Measurements from ENCODE around the gene RYR1.
"Not testable (repeated sequence)": the region's sequence is repeated elsewhere in the genome, so short reads cannot be mapped to it uniquely, and the experiment has no call there.

RYR1 gene

GRCh38 chr19:38427035-38427677 lies 6.3 kb upstream of the RYR1 start:
- DNase-seq (ENCODE audit: low spot score): not testable (repeated sequence)

- no peak for DNase-seq (ENCODE audit: low spot score)
Observed at GRCh38 chr19:38429055-38429810, 4.3 kb upstream of the RYR1 start.

DNA sequence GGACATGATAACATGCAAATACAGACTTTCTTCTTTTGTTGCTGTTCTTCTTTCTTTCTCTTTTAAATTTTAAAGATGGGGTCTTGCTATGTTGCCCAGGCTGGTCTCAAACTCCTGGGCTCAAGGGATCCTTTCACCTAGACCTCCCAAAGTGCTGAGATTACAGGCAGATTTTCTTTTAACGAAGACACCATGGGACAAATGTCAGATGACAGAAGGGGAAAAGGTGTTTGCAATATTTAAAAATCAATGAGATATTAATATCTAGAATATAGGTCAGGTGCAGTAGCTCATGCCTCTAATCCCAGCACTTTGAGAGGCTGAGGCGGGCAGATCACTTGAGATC lies 3.7 kb upstream of the RYR1 start:
- DNase-seq (ENCODE audit: low spot score): no peak

GRCh38 chr19:38430931-38431330 lies 2.6 kb upstream of the RYR1 start:
- no peak for DNase-seq (ENCODE audit: low spot score)

DNA sequence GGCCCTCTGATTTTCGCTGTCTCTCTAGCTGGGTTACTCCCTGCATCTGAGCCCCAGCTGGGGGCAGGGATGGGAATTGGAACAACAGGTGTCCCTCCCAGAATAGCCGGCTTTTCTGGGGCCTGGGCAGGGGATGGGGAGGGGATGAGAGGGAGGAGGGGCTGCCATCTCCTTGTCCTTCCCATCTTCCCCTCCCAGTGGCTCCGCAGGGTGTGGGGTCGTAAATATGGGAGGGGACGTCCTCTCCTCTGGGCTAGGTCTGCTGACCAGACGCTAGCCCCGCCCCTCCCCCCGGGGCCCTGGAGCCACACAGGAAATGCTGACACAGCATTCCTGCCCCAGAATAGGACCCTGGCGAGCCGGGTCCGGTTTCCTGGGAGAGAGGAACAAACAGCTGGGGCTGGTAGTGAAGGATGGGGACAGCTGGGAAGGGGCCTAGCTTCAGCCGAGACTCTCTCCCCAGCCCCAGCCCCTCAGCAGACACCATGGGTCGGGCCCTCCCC lies 1.1 kb downstream of the RYR1 start:
- DNase-seq (ENCODE audit: low spot score): peak; percentile 61

GRCh38 chr19:38437295-38437694 lies 3.8 kb downstream of the RYR1 start:
- DNase-seq (ENCODE audit: low spot score): no peak

DNA sequence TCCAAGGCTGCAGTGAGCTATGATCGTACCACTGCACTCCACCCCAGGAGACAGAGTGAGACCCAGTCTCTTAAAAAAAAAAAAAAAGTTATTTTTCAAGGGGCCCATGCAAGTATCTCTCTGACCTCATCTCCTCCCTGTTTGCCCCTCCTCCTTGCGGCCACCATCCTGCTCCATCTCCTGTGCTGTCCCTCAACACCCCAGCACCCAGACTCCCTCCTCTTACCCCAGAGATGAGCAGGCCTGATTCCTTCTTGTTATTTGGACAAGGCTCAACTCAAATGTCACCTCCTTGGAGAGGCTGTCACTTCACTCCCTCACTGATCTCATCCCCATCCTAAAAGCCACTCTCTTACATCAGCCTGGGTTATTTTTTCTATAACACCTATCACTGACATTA lies 4.4 kb downstream of the RYR1 start:
- DNase-seq (ENCODE audit: low spot score): no peak

- no peak for DNase-seq (ENCODE audit: low spot score)
Observed at GRCh38 chr19:38440592-38440991, 7.1 kb downstream of the RYR1 start.

DNA sequence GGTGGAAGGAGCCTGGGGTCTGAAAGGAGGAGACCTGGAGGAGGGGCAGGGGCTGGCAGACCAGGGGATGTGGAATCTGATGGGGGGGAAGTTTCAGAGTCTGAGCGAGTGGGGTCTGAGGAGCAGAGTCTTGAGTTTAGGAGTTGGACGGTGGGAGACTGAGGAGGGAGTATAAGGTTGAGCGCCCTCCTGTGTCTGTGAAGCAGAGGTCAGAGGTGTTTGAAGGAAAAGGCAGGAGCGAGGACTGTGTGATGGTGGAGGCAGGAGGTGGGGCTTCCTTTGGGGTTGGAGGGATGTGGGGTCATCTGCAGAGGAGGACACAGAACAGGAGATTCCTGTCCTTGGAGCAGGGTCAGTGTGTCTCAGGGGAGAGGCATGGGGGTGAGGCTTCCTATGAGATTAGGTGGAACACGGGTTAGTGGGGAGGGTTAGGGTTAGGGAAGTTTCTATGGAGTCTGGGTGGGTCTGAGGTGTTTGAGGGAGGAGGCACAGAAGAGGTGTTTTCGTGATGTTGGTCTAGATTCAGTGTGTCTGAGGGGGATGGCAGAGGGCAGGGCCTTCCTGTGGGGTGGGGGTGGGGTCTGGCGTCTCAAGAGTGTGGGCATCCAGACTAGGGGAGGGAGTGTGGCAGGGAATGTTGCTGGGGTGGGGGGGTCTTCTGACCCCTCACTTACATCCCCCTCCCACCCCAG lies 8.3 kb downstream of the RYR1 start:
- no peak for DNase-seq (ENCODE audit: low spot score)

DNA sequence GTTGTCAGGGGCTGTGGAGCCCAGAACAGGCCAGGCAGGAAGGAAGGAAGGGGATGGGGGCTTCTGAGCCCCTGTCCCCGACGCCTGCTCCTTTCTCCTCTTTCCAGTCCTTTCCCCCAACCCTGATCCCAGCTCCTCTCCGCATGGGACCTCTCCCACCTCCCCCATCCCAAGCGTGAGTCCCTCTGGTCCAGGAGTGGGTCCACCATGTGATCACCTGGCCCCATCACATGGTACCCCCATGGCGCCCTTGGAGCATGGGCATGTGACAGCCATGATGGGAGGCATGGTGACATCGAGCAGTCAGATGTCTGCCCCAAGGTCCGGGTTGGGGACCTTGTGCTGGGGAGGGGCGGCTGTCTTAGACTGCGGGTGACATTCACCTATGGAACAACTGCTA lies 9.2 kb downstream of the RYR1 start:
- no peak for DNase-seq (ENCODE audit: low spot score)

DNA sequence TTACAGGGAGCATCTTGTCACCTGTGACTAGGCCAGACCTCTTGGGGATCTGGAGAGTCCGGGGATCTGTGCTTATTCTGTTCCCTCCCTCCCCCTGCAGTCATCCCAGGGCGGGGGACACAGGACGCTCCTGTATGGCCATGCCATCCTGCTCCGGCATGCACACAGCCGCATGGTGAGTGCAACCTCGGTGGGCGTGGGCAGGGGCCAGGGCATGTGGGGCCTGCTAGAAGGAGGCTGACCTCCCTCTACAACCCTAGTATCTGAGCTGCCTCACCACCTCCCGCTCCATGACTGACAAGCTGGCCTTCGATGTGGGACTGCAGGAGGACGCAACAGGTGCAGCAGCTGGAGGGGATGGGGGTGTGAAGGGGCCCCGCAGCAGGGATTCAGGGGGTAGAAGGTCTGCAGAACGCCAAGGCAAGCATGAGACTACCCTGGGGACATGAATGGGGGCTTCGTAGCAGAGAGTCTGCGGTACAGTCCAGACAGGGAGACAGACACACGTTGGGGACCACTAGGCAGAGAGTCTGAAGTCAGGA lies 10.0 kb downstream of the RYR1 start:
- no peak for DNase-seq (ENCODE audit: low spot score)

DNA sequence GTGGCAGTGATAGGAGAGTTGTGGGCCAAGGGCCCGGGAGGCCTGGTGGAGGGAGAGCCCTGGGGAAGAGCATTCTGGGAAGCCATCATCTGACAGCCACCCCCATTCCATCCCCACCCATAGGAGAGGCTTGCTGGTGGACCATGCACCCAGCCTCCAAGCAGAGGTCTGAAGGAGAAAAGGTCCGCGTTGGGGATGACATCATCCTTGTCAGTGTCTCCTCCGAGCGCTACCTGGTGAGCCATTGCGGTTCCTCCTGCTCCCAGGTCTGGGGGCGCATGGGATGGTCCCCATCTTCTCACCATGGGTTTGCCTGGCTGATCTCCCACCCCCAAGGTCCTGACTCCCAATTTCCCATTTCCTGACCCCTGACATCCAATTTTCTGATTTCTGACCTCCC lies 10.5 kb downstream of the RYR1 start:
- DNase-seq (ENCODE audit: low spot score): no peak

DNA sequence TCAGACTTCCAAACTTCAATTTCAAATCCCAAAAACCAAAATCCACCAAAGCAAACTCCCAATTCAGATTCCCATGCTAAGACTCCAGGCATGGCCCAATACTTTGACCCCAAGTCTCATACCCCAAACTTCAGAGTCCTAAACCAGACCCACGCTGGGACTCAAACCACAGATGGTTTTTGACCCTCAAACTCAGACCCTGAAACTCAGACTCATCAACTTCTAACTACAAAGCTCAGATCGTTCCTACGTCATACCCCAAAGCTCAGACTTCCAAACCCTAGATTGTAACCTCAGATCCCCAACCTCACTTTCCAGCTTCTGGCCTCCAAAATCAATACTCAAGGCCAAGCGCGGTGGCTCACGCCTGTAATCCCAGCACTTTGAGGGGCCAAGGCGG lies 11.9 kb downstream of the RYR1 start:
- DNase-seq (ENCODE audit: low spot score): no peak

DNA sequence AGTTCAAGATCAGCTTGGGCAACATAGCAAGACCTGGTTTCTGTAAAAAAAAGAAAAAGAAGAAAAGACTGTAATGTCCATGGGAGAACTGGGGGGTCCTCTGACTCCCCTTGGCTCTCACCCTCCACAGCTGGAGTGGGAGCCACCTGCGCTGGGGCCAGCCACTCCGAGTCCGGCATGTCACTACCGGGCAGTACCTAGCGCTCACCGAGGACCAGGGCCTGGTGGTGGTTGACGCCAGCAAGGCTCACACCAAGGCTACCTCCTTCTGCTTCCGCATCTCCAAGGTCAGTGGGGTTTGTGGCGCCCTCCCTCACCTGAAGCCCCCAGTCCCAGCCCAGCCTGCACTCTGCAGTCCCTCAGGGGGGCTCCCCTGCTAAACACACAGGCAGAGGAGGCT lies 14.7 kb downstream of the RYR1 start:
- DNase-seq (ENCODE audit: low spot score): no peak

GRCh38 chr19:38449518-38449917 lies 16.0 kb downstream of the RYR1 start:
- DNase-seq (ENCODE audit: low spot score): no peak

DNA sequence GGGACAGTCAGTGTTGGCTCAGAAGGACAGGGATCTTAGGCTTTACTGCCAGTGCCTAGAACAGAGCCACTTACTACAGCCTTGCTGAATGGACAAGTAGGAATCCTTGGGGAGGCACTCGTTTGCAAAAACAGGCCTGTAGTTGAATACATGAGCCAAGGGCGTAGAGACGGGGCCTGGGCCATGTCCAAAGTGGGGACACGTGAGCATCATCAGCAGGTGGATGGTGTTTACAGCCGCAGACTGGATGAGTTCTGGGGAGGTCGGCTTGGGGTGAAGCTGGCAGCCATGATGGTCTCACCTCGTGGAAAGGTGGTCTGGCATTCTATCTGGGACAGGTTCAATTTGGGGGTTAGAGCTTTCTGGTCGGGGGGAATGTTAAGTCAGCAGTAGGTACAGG lies 17.5 kb downstream of the RYR1 start:
- no peak for DNase-seq (ENCODE audit: low spot score)

DNA sequence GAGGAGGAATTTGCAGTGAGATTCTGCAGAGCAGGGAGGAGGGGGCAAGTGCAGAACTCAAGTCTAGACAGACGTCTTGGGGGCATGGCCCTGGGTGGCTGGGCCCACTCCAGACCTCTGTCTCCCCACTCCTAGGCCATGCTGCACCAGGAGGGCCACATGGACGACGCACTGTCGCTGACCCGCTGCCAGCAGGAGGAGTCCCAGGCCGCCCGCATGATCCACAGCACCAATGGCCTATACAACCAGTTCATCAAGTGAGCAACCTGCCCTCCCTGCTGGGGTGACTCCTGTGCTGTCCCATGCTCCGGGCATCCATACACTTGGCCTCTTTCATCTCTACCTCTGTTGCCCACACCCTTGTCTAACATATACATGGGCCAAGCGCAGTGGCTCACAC lies 18.1 kb downstream of the RYR1 start:
- DNase-seq (ENCODE audit: low spot score): no peak

DNA sequence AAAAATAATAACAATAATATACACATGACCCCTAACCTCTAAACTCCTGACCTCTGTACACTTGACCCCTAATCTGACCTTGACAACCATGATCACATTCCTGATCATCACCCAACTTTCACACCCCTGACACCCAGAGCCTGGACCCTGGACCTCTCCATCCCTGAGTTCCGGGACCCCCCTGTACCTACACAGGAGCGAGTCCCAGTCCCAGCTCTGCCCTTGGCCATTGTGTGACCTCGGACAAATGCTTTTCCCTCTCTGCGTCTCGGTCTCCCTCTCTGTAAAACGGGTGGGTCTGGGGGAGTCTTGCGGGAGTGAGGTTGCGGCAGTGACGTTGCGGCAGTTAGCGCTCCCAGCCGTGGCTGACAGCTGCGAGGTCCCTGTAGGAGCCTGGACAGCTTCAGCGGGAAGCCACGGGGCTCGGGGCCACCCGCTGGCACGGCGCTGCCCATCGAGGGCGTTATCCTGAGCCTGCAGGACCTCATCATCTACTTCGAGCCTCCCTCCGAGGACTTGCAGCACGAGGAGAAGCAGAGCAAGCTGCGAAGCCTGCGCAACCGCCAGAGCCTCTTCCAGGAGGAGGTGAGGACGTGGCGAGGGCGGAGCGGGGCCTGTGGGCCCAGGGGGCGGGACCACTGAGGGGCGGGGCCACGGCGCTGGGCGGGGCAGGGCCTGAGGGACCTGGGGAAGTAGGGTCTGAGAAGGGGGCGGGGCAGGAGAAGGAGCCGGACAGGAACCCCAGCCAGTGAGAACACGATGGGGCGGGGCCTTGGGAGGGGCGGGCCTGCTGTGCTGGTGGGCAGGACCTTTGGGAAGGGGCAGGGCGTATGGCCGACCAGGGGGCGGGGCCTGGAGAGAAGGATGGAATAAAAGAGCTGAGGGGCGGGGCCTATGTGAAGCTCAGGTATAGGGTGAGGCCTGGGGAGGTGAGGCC lies 19.2 kb downstream of the RYR1 start:
- DNase-seq (ENCODE audit: low spot score): no peak

DNA sequence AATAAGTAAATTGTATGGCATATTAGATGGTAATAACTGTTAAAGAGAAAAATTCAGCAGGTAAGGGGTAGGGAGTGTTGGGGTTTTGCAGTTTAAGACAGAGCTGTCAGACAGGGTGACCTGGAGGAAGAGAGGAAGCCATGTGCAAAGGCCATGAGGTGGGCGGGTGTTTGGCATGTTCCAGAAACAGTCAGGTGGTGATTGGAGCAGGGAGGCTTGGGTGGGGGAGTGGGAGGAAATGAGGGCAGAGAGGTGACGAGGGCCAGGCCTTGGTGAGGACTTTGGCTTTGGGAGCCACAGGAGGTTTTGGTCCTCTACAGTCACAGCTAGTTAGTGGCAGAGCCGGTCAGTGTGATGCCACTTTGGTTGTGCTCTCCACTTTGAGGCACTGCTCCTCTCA lies 20.1 kb downstream of the RYR1 start:
- no peak for DNase-seq (ENCODE audit: low spot score)

DNA sequence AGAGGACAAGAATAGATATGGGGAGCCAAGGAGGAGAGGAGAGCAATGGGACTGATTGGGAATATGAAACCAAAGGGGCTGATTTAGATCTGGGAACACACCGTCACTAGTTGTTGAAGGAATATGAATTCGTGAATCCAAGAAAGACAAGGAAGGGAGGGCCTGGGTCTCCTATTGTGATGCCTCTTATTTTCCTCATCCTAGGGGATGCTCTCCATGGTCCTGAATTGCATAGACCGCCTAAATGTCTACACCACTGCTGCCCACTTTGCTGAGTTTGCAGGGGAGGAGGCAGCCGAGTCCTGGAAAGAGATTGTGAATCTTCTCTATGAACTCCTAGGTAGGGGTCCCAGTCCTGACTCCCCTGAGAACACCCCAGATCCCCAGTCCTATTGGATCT lies 21.5 kb downstream of the RYR1 start:
- DNase-seq (ENCODE audit: low spot score): no peak

DNA sequence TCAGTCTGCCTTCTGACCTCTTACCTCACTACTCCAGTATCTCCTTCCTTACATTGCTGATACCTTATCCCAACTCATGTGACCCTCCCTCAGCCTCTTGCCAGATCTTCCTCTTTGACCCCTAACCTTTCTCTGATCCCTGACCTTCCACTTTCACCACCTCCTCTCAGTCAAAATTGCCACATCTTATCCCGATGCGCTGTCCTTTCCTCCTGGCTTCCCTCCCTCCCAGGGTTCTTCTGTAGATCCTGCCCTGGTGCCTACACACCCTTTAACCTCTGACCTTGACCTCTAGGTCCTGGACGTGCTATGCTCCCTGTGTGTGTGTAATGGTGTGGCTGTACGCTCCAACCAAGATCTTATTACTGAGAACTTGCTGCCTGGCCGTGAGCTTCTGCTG lies 23.7 kb downstream of the RYR1 start:
- DNase-seq (ENCODE audit: low spot score): no peak
